Stimulated activated CD4-positive, alpha-beta T cell treated with anti-CD3 and anti-CD28 coated beads, Interleukin-15, amount 100 ng/mL, for 48 hours (primary cell): ENCODE data around the gene CPNE1.

ENCODE experiments used
- DNase-seq, 2 donors: peaks; one replicate each; pipeline ENCODE4 v3.0.0-alpha.2; 2020; ENCODE audit warnings: low read depth in 2 of 2

Gene CPNE1

GRCh38 chr20:35653893-35654292, 10.8 kb downstream of the CPNE1 start:
- DNase-seq: no peak

- no peak for DNase-seq
These were observed 11.3 kb downstream of the CPNE1 start for GRCh38 chr20:35653430-35653734.

- no peak for DNase-seq
These were observed 11.9 kb downstream of the CPNE1 start for GRCh38 chr20:35652641-35653429.

- DNase-seq: no peak
These were observed 12.7 kb downstream of the CPNE1 start for GRCh38 chr20:35651958-35652357.

- DNase-seq: no peak
These were observed 14.1 kb downstream of the CPNE1 start for GRCh38 chr20:35650632-35651031.

- no peak for DNase-seq
These were observed 15.9 kb downstream of the CPNE1 start for GRCh38 chr20:35648836-35649235.

- no peak for DNase-seq
These were observed 19.9 kb downstream of the CPNE1 start for GRCh38 chr20:35644806-35645205.

GRCh38 chr20:35643045-35643444, 21.7 kb downstream of the CPNE1 start:
- no peak for DNase-seq

- no peak for DNase-seq
These were observed 23.0 kb downstream of the CPNE1 start for GRCh38 chr20:35641743-35642142.

- DNase-seq: no peak
These were observed 24.0 kb downstream of the CPNE1 start for GRCh38 chr20:35640724-35641123.

- no peak for DNase-seq
These were observed 25.9 kb downstream of the CPNE1 start for GRCh38 chr20:35638751-35639150.

GRCh38 chr20:35637276-35637675, 27.4 kb downstream of the CPNE1 start:
- no peak for DNase-seq

GRCh38 chr20:35636095-35636494, 28.6 kb downstream of the CPNE1 start:
- no peak for DNase-seq

GRCh38 chr20:35635652-35636051, 29.0 kb downstream of the CPNE1 start:
- no peak for DNase-seq

- no peak for DNase-seq
These were observed 32.1 kb downstream of the CPNE1 start for GRCh38 chr20:35632539-35633115.

- DNase-seq: no peak
These were observed 34.1 kb downstream of the CPNE1 start for GRCh38 chr20:35630636-35631035.

GRCh38 chr20:35629427-35630145, 35.1 kb downstream of the CPNE1 start:
- no peak for DNase-seq

GRCh38 chr20:35627121-35627520, 37.6 kb downstream of the CPNE1 start:
- no peak for DNase-seq

- no peak for DNase-seq
These were observed 38.2 kb downstream of the CPNE1 start for GRCh38 chr20:35626386-35627001.

- no peak for DNase-seq
These were observed 38.9 kb downstream of the CPNE1 start for GRCh38 chr20:35625584-35626385.

GRCh38 chr20:35621560-35621946, 43.1 kb downstream of the CPNE1 start:
- DNase-seq: no peak
